GM12878 (cell line): ENCODE data around the gene PPP1R7. TPM values are rescaled to one million over a fixed set of nuclear protein-coding genes. Genes with fewer than 3 reads are reported as not detected.

Experiments
- ATAC-seq: fragments of 200-7000 bp; cut with Tn5 transposase; 3 replicates; pipeline ENCODE4 v1.9.1; 2020; ENCODE audit warnings: mild to moderate bottlenecking, moderate library complexity
- BruUV-seq: library from RNA; stranded (reverse); fragments of 400-500 nt; replicated peaks from 2 replicates; lab custom pipeline; 2021; lab: Mats Ljungman, UMichigan
- CTCF ChIA-PET: fragments of 300-600 bp; sonication (Branson Sonifier 250); formaldehyde crosslinking; extraction: SDS; loops from one replicate; lab custom pipeline; 2021; ENCODE audit warnings: inconsistent platforms; lab: Yijun Ruan, JAX
- POLR2A ChIA-PET: fragments of 350-600 bp; formaldehyde crosslinking; extraction: SDS; loops from one replicate; lab custom pipeline; 2021; ENCODE audit warnings: inconsistent platforms; lab: Charles Lee
- RAD21 ChIA-PET: fragments of 300-600 bp; sonication (Branson Sonifier 250); formaldehyde crosslinking; loops from one replicate; lab custom pipeline; 2023; ENCODE audit warnings: antibody characterized with exemption; ENCODE audit not compliant: unreplicated experiment; lab: Charles Lee
- SMC1A ChIA-PET: fragments of 300-600 bp; sonication (Branson Sonifier 250); formaldehyde crosslinking; loops from one replicate; lab custom pipeline; 2023; ENCODE audit not compliant: unreplicated experiment, uncharacterized antibody; lab: Charles Lee
- DNase-seq: peaks from one replicate; pipeline ENCODE4 v3.0.0-alpha.2; 2011; ENCODE audit warnings: low read depth, low spot score
- FAIRE-seq: peaks from 3 replicates; lab custom pipeline; 2011; peaks lifted over from hg19 to GRCh38; lab: Jason Lieb, UNC
- H2AFZ ChIP-seq: 2 replicates; pipeline ENCODE4 v1.6.0; 2011; ENCODE audit warnings: low read depth, low read length, control low read depth; ENCODE audit not compliant: control insufficient read depth
- H3K27ac ChIP-seq: 2 replicates; pipeline ENCODE4 v1.5.1; 2011; ENCODE audit warnings: control low read depth; ENCODE audit not compliant: control insufficient read depth, insufficient read depth
- H3K27me3 ChIP-seq, 2 experiments: replicated peaks in 1 of 2; 2 replicates each; pipeline versions ENCODE4 v1.6.0 to v1.6.1; 2011; ENCODE audit warnings: low read length in 1 of 2; ENCODE audit not compliant: control insufficient read depth in 2 of 2, insufficient read depth in 2 of 2
- H3K36me3 ChIP-seq, 2 experiments: 2 replicates each; pipeline ENCODE4 v1.5.1; 2011; ENCODE audit warnings: low read length in 1 of 2; ENCODE audit not compliant: control insufficient read depth in 2 of 2, insufficient read depth in 2 of 2
- H3K4me1 ChIP-seq: 2 replicates; pipeline ENCODE4 v1.6.1; 2011; ENCODE audit warnings: mild to moderate bottlenecking, low read length, moderate library complexity, mixed read lengths; ENCODE audit not compliant: control insufficient read depth, insufficient read depth
- H3K4me2 ChIP-seq: 2 replicates; pipeline ENCODE4 v1.6.0; 2011; ENCODE audit warnings: control low read depth; ENCODE audit not compliant: control insufficient read depth, insufficient read depth
- H3K4me3 ChIP-seq: fragments of 200-600 bp; sonication (generic); 2 replicates; pipeline ENCODE4 v1.5.1; 2016
- H3K79me2 ChIP-seq: 2 replicates; pipeline ENCODE4 v1.6.0; 2011; ENCODE audit warnings: low read length; ENCODE audit not compliant: control insufficient read depth, insufficient read depth
- H3K9ac ChIP-seq: 2 replicates; pipeline ENCODE4 v1.8.0; 2011; ENCODE audit warnings: low read length, control low read depth, mixed read lengths; ENCODE audit not compliant: control insufficient read depth, insufficient read depth
- H3K9me3 ChIP-seq: replicated peaks from 3 replicates; pipeline ENCODE4 v1.5.1; 2011; ENCODE audit warnings: mild to moderate bottlenecking, low read length; ENCODE audit not compliant: control insufficient read depth, insufficient read depth
- H4K20me1 ChIP-seq: 2 replicates; pipeline ENCODE4 v1.6.0; 2011; ENCODE audit not compliant: control insufficient read depth, insufficient read depth
- DPF2 ChIP-seq: fragments of 450-650 bp; IDR thresholded peaks from 2 replicates; pipeline ENCODE4 v1.6.1; 2017; ENCODE audit warnings: mild to moderate bottlenecking
- FOXK2 ChIP-seq: fragments of 450-650 bp; IDR thresholded peaks from 2 replicates; pipeline ENCODE4 v1.6.1; 2017; ENCODE audit warnings: mild to moderate bottlenecking, moderate library complexity
- IKZF1 ChIP-seq: fragments of 450-650 bp; conservative IDR thresholded peaks from 2 replicates; pipeline ENCODE4 v1.6.1; 2017; ENCODE audit warnings: antibody characterized with exemption, mild to moderate bottlenecking
- IRF4 ChIP-seq: IDR thresholded peaks from 2 replicates; pipeline ENCODE4 v1.6.1; 2011; ENCODE audit warnings: low read depth, low read length
- JUNB ChIP-seq: IDR thresholded peaks from 2 replicates; pipeline ENCODE4 v1.6.1; 2016; ENCODE audit warnings: antibody characterized with exemption, mild to moderate bottlenecking
- KLF5 ChIP-seq: fragments of 450-650 bp; IDR thresholded peaks from 2 replicates; pipeline ENCODE4 v1.6.1; 2014; ENCODE audit warnings: mild to moderate bottlenecking; ENCODE audit not compliant: partially characterized antibody
- NR2C2 ChIP-seq: IDR thresholded peaks from 2 replicates; pipeline ENCODE4 v1.6.1; 2011; ENCODE audit warnings: borderline replicate concordance, low read depth; ENCODE audit not compliant: control insufficient read depth, insufficient read length
- NRF1 ChIP-seq: conservative IDR thresholded peaks from 2 replicates; pipeline ENCODE4 v1.6.1; 2011; ENCODE audit warnings: mild to moderate bottlenecking, low read depth, low read length, improper control_type of control experiment
- POLR2AphosphoS5 ChIP-seq: IDR thresholded peaks from 2 replicates; pipeline ENCODE4 v1.6.1; 2011; ENCODE audit warnings: mild to moderate bottlenecking, low read length, inconsistent platforms
- RBBP5 ChIP-seq: fragments of 200-600 bp; sonication (generic); conservative IDR thresholded peaks from 2 replicates; pipeline ENCODE4 v1.6.1; 2016
- RFX5 ChIP-seq: IDR thresholded peaks from 2 replicates; pipeline ENCODE4 v1.6.1; 2011; ENCODE audit warnings: low read depth, low read length, improper control_type of control experiment
- SRF ChIP-seq, 2 experiments: IDR thresholded peaks; 2 replicates each; pipeline ENCODE4 v1.6.1; 2011; ENCODE audit warnings: low read depth in 2 of 2, low read length in 2 of 2, mild to moderate bottlenecking in 1 of 2, moderate library complexity in 1 of 2
- TBL1XR1 ChIP-seq: IDR thresholded peaks from 2 replicates; pipeline ENCODE4 v1.6.1; 2012; ENCODE audit warnings: low read depth, low read length, improper control_type of control experiment
- YBX1 ChIP-seq: fragments of 450-650 bp; IDR thresholded peaks from 2 replicates; pipeline ENCODE4 v1.6.1; 2016; ENCODE audit warnings: antibody characterized with exemption
- whole genome bisulfite sequencing: methylation state at CpG from one replicate; pipeline ENCODE4 v1.1.6; 2016; ENCODE audit warnings: low lambda C conversion rate; ENCODE audit not compliant: insufficient replicate concordance, insufficient coverage; ENCODE audit errors: missing lambda C conversion rate; 5-methylcytosine and 5-hydroxymethylcytosine counted together
- in situ Hi-C: fragments of 300-500 bp; cut with MboI; formaldehyde crosslinking; loops from 9 replicates; pipeline ENCODE4 v1.14.3; 2018; ENCODE audit warnings: mixed read lengths
- intact Hi-C: fragments of 100-400 bp; cut with micrococcal nuclease; formaldehyde crosslinking; loops from one replicate; pipeline ENCODE4 v1.14.2; 2022; ENCODE audit not compliant: unreplicated experiment
- polyA plus RNA-seq, 11 experiments: library from polyadenylated mRNA; depleted of rRNA in 4 of 11; unstranded in 6 of 11; stranded (reverse) in 5 of 11; fragments of >200 nt; fragmentation: Nextera tagmentation in 4 of 11; fragmentation: Illumina TruSeq in 1 of 11; extraction: Ambion mirVana in 4 of 11; extraction: Trizol in 1 of 11; gene quantifications; 1 replicate in 1 of 11; 2 replicates in 10 of 11; pipeline versions ENCODE4 v1.2.1 to v1.2.3, GENCODE V29; 2011 to 2016; ENCODE audit warnings: inconsistent platforms in 2 of 11, missing spikeins in 2 of 11, low read depth in 1 of 11
- total RNA-seq, 4 experiments: library from RNA; depleted of rRNA in 3 of 4; stranded (reverse); fragments of >200 nt in 3 of 4; fragmentation: Illumina TruSeq in 1 of 4; extraction: Trizol in 1 of 4; gene quantifications; 2 replicates each; pipeline versions ENCODE4 v1.2.1 to v1.2.3, GENCODE V29; 2013 to 2021
- TF ChIP-seq, protein P1 (sequence below): fragments of 450-650 bp; IDR thresholded peaks from 2 replicates; pipeline ENCODE4 v1.6.1; 2014; ENCODE audit warnings: mild to moderate bottlenecking

The PPP1R7 gene
- total and polyA plus RNA-seq, 10 of the 15 experiments (the other 5 are each of a cell fraction or from before 2014, with no cell fraction given): 78.5 to 174 (median 93.7) TPM

DNA sequence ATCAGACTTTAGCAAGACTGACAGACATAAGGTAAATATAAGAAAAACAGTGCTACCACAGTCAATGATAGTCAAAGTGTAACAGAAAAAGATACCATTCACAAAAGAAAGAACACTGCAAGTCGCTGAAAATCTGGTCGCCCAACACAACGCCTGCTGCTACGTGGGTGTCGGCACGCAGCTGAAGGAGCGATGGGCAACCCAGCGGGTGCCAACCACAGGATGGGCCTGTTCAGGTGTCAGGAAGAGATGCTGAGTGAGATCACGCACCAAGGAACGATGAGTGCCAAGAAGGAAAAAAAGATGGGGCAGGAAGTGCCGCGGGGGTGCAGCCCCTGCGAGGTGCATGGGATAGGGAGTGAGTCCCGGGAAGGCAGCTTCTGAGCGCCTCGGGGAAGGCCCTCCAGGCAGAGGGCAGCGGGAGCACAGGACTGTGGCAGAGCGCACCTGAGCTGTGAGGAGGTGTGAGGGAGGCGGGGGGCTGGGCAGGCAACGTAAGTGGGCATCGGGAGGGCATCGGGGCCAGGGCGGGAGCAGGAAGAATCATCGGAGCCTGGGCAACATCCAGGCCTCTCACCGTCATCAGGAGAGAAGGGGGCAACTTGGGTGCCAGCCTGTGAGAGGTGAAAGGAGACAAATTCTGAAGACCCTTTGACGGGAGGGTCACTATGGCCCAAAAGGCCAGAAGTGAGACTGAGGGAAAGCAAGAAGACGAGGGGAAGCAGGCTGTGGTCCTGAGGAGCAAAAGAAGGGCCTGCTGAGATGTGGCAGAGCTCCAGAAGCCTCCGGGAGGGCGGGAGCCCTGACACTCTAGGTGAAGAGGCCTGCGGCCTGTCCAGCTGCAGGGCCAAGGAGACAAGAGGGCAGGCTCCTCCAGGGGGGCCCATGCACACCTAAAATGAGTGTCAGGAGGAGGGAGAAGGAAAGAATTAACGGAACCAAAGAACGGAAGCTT lies 33.4 kb upstream of the PPP1R7 start:
- Histone ChIP-seq H3K4me1 (peaks cover 11% of the 10 kb centered on the region), H3K9ac (no peak overlapping the region)
- TF ChIP-seq IKZF1 (no peak), JUNB (no peak), NRF1 (no peak), FOXK2 (no peak), TBL1XR1 (no peak), SRF (IDR thresholded peaks at IDR 0.05; ENCODE audit: low read depth in 2 of 2, low read length in 2 of 2) (no peak), IRF4 (no peak), KLF5 (no peak), POLR2AphosphoS5 (no peak), RFX5 (no peak), NR2C2 (no peak), DPF2 (no peak), RBBP5 (no peak), YBX1 (no peak)
- TF ChIP-seq, protein P1, sequence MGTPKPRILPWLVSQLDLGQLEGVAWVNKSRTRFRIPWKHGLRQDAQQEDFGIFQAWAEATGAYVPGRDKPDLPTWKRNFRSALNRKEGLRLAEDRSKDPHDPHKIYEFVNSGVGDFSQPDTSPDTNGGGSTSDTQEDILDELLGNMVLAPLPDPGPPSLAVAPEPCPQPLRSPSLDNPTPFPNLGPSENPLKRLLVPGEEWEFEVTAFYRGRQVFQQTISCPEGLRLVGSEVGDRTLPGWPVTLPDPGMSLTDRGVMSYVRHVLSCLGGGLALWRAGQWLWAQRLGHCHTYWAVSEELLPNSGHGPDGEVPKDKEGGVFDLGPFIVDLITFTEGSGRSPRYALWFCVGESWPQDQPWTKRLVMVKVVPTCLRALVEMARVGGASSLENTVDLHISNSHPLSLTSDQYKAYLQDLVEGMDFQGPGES: no peak
- TF ChIP-seq, all 136 proteins: peak for 0
- Histone ChIP-seq H3K4me3 (no peak overlapping the region), H4K20me1 (no peaks in the 10 kb centered on the region), H3K36me3 (peaks cover 12 to 17% of the 10 kb centered on the region in 2 experiments; a peak in 3 of 4 replicates), H3K27ac (no peak overlapping the region), H3K4me2 (no peak overlapping the region), H3K9me3 (peaks cover 3% of the 10 kb centered on the region), H3K79me2 (peaks cover 4% of the 10 kb centered on the region), H3K27me3 (no peaks in the 10 kb centered on the region), H2AFZ (no peak overlapping the region)
- no peak for FAIRE-seq
- in situ Hi-C loops (no loop called here), intact Hi-C loops (no loop called here)
- ChIA-PET SMC1A (interaction anchor here (1.5 to 2.1 kb wide), 4 partner anchors 9 to 26 kb away, joined by 3 to 6 read pairs (median 4); no protein-coding TSS in a partner anchor), POLR2A (no interaction called here), CTCF (interaction anchor here (0.9 kb wide), 1 partner anchor 38 kb away, joined by 4 read pairs; no protein-coding TSS in a partner anchor), RAD21 (interaction anchor here (1.2 to 1.3 kb wide), 2 partner anchors 10 to 14 kb away, joined by 6 to 7 read pairs; partner anchors contain the start of gene MTERF4)
- no TSS peak for BruUV-seq
- no peak for DNase-seq
- WGBS: 97% methylated on average over 32 of the region's 32 CpGs
- no peak for ATAC-seq
